PC-3 (cell line): Measurements from ENCODE around the gene ITIH5. TPM values are rescaled to one million over a fixed set of nuclear protein-coding genes. Genes with fewer than 3 reads are reported as not detected.

Source experiments
- ATAC-seq: fragments of 200-7000 bp; cut with Tn5 transposase; 2 replicates; pipeline ENCODE4 v1.9.1; 2020; ENCODE audit warnings: mild to moderate bottlenecking, moderate library complexity
- BruUV-seq: library from RNA; stranded (reverse); fragments of 400-500 nt; replicated peaks from 2 replicates; lab custom pipeline; 2021; lab: Mats Ljungman, UMichigan
- CTCF ChIA-PET: fragments of 300-600 bp; sonication (Branson Sonifier 250); formaldehyde crosslinking; loops from one replicate; lab custom pipeline; 2022; ENCODE audit warnings: antibody characterized with exemption; lab: Charles Lee
- POLR2A ChIA-PET: fragments of 300-600 bp; sonication (Branson Sonifier 250); formaldehyde crosslinking; loops from one replicate; lab custom pipeline; 2022; ENCODE audit warnings: antibody characterized with exemption; ENCODE audit not compliant: unreplicated experiment; lab: Charles Lee
- DNase-seq: peaks from one replicate; pipeline ENCODE4 v3.0.0-alpha.2; 2015
- H2AFZ ChIP-seq: fragments of 300-600 bp; sonication (generic); 2 replicates; pipeline ENCODE4 v1.6.0; 2016; ENCODE audit warnings: antibody characterized with exemption, low read length
- H3F3A ChIP-seq: fragments of 300-600 bp; sonication (generic); one replicate; pipeline ENCODE4 v1.6.0; 2017; ENCODE audit warnings: antibody characterized with exemption, low read length, control low read depth, mild to moderate bottlenecking; ENCODE audit not compliant: unreplicated experiment
- H3K27ac ChIP-seq: fragments of 300-600 bp; sonication (generic); 2 replicates; pipeline ENCODE4 v1.5.1; 2016; ENCODE audit warnings: mild to moderate bottlenecking, low read length
- H3K27me3 ChIP-seq: fragments of 300-600 bp; sonication (generic); 2 replicates; pipeline ENCODE4 v1.6.1; 2016; ENCODE audit warnings: low read length, mixed read lengths
- H3K36me3 ChIP-seq: fragments of 300-600 bp; sonication (generic); 2 replicates; pipeline ENCODE4 v1.6.1; 2016; ENCODE audit warnings: low read depth, mixed run types, low read length, mixed read lengths
- H3K4me1 ChIP-seq: fragments of 300-600 bp; sonication (generic); 2 replicates; pipeline ENCODE4 v1.5.1; 2016; ENCODE audit warnings: low read length; ENCODE audit not compliant: insufficient read depth
- H3K4me2 ChIP-seq: fragments of 300-600 bp; sonication (generic); 2 replicates; pipeline ENCODE4 v1.6.0; 2016; ENCODE audit warnings: low read length
- H3K4me3 ChIP-seq: fragments of 300-600 bp; sonication (generic); 2 replicates; pipeline ENCODE4 v1.5.1; 2016; ENCODE audit warnings: mild to moderate bottlenecking, low read length, mixed read lengths
- H3K79me2 ChIP-seq: fragments of 300-600 bp; sonication (generic); 2 replicates; pipeline ENCODE4 v1.6.1; 2017; ENCODE audit warnings: low read length, mixed read lengths
- H3K9ac ChIP-seq: fragments of 300-600 bp; sonication (generic); 2 replicates; pipeline ENCODE4 v1.6.0; 2016; ENCODE audit warnings: mild to moderate bottlenecking, low read length
- H3K9me2 ChIP-seq: fragments of 300-600 bp; sonication (generic); replicated peaks from 2 replicates; pipeline ENCODE4 v1.6.1; 2016; ENCODE audit warnings: mixed run types, low read length, mixed read lengths
- H3K9me3 ChIP-seq: fragments of 300-600 bp; sonication (generic); 2 replicates; pipeline ENCODE4 v1.6.1; 2016; ENCODE audit warnings: low read length, mixed read lengths
- H4K20me1 ChIP-seq: fragments of 300-600 bp; sonication (generic); 2 replicates; pipeline ENCODE4 v1.6.1; 2016; ENCODE audit warnings: low read length, mixed read lengths
- CTCF ChIP-seq: fragments of 300-600 bp; sonication (generic); conservative IDR thresholded peaks from 2 replicates; pipeline ENCODE4 v1.5.1; 2017; ENCODE audit warnings: antibody characterized with exemption, low read depth, mild to moderate bottlenecking, low read length
- EZH2 ChIP-seq: fragments of 300-600 bp; sonication (generic); IDR thresholded peaks from one replicate; pipeline ENCODE4 v1.6.1; 2017; ENCODE audit warnings: antibody characterized with exemption, mild to moderate bottlenecking, low read length; ENCODE audit not compliant: unreplicated experiment
- EZH2phosphoT487 ChIP-seq: fragments of 300-600 bp; sonication (generic); IDR thresholded peaks from 2 replicates; pipeline ENCODE4 v1.6.1; 2018; ENCODE audit warnings: mild to moderate bottlenecking, antibody characterized with exemption, low read length, borderline replicate concordance
- intact Hi-C: fragments of 100-400 bp; cut with micrococcal nuclease; formaldehyde crosslinking; loops from 2 replicates; pipeline ENCODE4 v1.9.0; 2023
- total RNA-seq: library from RNA; depleted of rRNA; stranded (reverse); fragments of >200 nt; gene quantifications from 2 replicates; pipeline ENCODE4 v1.2.3, GENCODE V29; 2014

Gene ITIH5
- total RNA-seq, 1 experiment from 2014 or later = not detected

DNA sequence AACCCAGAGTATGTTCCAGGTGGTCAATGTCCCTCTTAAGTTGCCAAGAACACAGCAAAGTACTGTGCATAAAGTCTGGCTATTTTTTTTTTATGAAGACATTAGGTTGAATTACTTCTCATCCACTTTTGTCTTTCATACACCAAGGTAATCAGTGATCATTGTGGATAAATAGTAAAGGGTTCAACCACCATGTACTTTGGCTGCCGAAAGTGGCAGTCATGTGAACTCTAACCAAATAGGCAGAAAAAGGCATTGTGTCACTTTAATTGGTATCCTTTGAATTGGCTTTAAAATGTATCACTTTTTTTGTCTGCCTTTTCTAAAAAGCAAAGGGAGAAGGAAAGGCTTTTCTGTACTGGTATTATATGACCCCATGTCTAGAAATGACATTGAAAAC, 43.7 kb upstream of the ITIH5 start:
- Histone ChIP-seq H3K79me2 (no peaks in the 10 kb centered on the region), H3K9me2 (no peaks in the 10 kb centered on the region), H2AFZ (no peak overlapping the region), H3K27me3 (0 out of 2 replicates have a peak, but pooled peaks cover 28% of the 10 kb centered on the region), H3K9ac (no peak overlapping the region), H3K27ac (no peak overlapping the region), H3F3A (no peaks in the 10 kb centered on the region), H4K20me1 (no peaks in the 10 kb centered on the region), H3K4me3 (no peak overlapping the region), H3K9me3 (no peaks in the 10 kb centered on the region), H3K36me3 (no peaks in the 10 kb centered on the region), H3K4me2 (no peak overlapping the region), H3K4me1 (no peaks in the 10 kb centered on the region)
- intact Hi-C loops = no loop called here
- DNase-seq (no peak), ATAC-seq (no peak)
- POLR2A ChIA-PET = no interaction called here
- BruUV-seq = no TSS peak
- TF ChIP-seq EZH2phosphoT487 (no peak), CTCF (no peak), EZH2 (no peak)
- CTCF ChIA-PET = no interaction called here

DNA sequence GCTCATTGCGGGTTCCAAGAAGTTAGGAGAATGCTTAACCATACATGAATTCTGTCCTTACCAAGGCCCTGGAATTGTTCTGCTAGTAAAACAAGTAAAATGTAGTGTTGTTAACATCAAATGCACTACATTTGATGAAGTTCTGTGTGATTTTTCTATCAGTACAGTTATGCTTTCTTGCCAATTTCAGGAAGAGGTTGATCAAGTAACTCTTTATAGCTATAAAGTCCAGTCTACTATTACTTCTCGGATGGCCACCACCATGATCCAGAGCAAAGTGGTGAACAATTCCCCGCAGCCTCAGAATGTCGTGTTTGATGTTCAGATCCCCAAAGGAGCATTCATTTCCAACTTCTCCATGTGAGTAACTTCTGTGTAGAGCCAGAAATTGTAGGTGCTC, 42.1 kb upstream of the ITIH5 start:
- no peaks in the 10 kb centered on the region for H3K36me3 ChIP-seq
- intact Hi-C loops = no loop called here
- H3K27ac ChIP-seq = no peak overlapping the region
- H3F3A ChIP-seq = no peaks in the 10 kb centered on the region
- 0 out of 2 replicates have a peak, but pooled peaks cover 28% of the 10 kb centered on the region for H3K27me3 ChIP-seq
- no peak overlapping the region for H3K4me3 ChIP-seq
- TF ChIP-seq EZH2phosphoT487 = no peak
- no peak for TF ChIP-seq EZH2
- no peak for TF ChIP-seq CTCF
- no peak overlapping the region for H3K4me2 ChIP-seq
- no peaks in the 10 kb centered on the region for H3K9me2 ChIP-seq
- ChIA-PET POLR2A (no interaction called here), CTCF (no interaction called here)
- DNase-seq = no peak
- no peaks in the 10 kb centered on the region for H3K4me1 ChIP-seq
- no peak for ATAC-seq
- no peaks in the 10 kb centered on the region for H4K20me1 ChIP-seq
- BruUV-seq = no TSS peak
- H3K79me2 ChIP-seq = no peaks in the 10 kb centered on the region
- no peak overlapping the region for H3K9ac ChIP-seq
- H2AFZ ChIP-seq = no peak overlapping the region
- no peaks in the 10 kb centered on the region for H3K9me3 ChIP-seq

DNA sequence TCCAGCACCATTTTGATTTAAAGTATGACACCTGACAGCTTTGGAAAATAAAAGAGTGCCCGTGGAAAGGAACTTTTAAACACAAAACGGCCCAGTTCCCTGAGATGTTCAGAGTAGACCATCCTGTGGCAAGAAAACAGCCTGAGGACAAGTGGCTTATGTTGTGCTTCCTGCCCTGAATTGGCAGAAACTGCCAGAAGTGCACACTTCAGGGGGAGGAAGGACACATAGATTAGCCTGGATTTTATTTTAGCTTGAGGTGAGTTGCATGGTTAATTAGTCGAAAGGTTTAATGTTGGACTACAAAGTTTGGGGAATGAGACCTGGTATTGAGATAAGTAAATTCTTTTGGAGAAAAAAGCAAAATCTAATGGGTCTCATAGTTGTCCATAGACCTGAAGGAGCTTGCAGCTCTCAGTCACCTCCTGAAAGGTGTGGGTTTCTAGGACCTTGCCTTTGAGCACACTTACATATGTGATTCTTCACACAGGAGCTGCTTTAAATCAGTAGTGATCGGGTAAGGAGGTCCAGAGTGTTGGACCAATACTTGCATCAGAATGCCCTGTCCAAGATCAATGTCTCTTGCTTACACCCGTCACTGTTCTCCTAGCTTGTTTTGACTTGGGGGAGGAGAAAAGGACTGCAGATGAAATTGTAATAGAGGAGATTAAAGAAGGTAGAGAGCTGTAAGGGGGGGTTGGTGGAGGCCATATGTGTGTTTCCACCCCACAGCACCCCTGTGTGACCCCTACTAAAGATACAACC, 41.3 kb upstream of the ITIH5 start:
- H2AFZ ChIP-seq = no peak overlapping the region
- no peak overlapping the region for H3K27ac ChIP-seq
- POLR2A ChIA-PET = no interaction called here
- H4K20me1 ChIP-seq = no peaks in the 10 kb centered on the region
- no peak overlapping the region for H3K4me3 ChIP-seq
- no peaks in the 10 kb centered on the region for H3K9me2 ChIP-seq
- H3K9me3 ChIP-seq = no peaks in the 10 kb centered on the region
- H3K36me3 ChIP-seq = no peaks in the 10 kb centered on the region
- H3K9ac ChIP-seq = no peak overlapping the region
- no peaks in the 10 kb centered on the region for H3F3A ChIP-seq
- DNase-seq (no peak), ATAC-seq (no peak)
- no peak for TF ChIP-seq EZH2
- no peak for TF ChIP-seq EZH2phosphoT487
- no peak for TF ChIP-seq CTCF
- BruUV-seq = no TSS peak
- H3K27me3 ChIP-seq = 0 out of 2 replicates have a peak, but pooled peaks cover 31% of the 10 kb centered on the region
- intact Hi-C loops = no loop called here
- no peaks in the 10 kb centered on the region for H3K79me2 ChIP-seq
- no peaks in the 10 kb centered on the region for H3K4me1 ChIP-seq
- CTCF ChIA-PET = no interaction called here
- H3K4me2 ChIP-seq = no peak overlapping the region
